ENCODE results near the gene NUDT16L1.
A peak's percentile ranks its signal among the peaks of the same experiment; 100 is the strongest.

Gene NUDT16L1

DNA sequence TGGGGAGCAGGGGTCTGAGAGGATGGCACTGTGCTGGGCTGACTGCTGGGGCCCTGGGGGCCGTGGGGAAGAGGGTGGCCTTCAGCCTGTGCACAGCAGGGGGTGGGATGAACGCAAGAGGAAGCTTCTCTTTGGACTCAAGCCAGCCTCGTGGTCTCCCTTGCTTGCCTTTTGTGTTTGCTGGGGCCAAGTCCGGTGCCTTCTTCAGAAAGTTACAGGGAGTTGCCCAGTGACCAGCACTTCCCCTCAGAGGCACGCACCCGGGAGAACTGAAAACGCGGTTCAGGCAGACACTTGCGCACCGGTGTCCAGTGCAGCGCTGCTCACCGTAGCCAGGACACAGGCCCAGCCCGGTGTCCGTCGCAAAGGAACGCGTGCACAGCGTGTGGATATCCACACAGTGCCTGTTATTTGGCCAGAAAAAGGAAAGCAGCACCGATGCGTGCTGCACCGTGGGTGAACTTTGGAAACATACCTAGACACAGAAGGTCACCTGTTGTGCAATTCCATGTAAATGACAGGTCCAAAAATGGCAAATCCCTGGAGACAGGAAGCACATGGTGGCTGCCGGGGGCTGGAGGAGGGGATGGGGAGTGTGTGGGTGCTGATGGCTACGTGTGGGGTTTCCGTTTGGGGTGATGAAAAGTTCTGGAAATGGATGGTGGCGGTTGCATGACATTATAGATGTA lies 29.4 kb upstream of the NUDT16L1 start:
- DNase-seq (ENCODE audit: low read depth in 2 of 2): no peak

DNA sequence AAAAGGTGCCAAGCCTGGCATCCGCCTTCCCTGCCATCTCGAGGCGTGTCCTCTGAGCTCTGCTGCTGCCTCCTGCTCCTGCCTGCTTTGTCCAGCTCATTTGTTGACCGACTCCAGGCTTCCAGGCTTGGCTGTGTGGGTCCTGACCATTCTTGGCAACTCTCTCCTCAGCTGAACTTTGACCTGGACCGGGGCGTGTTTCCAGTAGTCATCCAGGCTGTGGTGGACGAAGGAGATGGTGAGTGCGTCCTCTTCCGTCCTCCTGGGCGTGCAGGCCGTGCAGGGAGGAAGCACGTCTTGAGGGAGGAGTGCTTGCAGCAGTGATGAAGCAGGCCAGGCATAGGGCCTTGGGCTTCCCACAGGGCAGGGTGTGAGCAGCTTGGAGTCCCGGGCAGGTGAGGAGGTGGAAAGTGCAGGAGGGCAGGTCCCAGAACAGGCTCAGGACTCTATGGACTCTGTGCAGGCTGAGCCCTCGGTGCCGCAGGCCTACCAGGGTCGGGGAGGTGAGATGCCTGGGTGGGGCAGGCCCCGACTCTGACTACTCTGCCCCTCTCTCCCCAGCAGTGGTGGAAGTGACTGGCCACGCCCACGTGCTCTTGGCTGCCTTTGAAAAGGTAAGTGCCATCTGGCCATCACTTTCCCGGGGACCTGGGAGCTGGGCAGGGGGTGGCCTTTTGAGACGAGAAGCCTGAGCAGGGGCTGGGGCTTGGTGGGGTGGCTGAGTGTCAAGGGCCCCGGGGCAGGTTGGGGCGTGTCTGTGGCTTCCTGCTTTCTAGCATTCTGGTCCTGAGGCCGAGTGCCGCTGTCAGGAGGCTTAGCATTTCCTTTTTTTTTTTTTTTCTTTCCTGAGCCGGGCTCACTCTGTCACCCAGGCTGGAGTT lies 28.6 kb upstream of the NUDT16L1 start:
- peak in 1 of 2 donors; percentile 13 for DNase-seq (ENCODE audit: low read depth in 2 of 2)

DNA sequence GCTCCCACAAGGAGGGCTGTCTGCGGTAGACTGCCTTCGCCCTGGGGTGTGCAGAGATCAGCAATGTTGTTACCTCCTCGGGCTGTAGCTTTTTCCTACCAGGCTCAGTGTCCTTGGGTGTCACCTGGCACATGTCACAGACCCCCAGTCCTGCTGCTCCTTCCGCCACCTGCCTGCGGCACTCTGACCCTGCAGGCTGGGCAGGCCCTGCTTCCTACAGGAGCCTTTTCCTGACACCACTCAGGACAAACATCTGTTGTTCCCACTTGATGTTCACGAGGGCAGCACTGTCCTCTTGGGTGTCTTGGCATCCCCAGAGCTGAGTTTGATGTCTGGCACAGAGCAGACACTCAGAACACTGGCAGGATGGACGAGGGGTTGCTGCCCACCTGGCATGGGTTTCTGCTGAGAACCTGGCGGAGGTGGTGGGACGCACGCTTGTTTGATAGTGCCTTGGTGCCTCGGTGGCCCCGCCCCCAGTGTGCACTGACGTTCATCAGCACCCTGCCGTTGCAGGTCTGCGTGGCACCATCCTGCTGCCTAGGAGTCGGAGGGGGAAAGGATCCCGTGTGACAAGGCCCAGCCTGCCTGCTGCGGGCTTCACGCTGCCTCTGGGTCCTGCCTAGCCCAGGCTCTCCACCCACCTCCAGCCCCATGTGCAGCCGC lies 26.7 kb upstream of the NUDT16L1 start:
- DNase-seq (ENCODE audit: low read depth in 2 of 2): no peak

DNA sequence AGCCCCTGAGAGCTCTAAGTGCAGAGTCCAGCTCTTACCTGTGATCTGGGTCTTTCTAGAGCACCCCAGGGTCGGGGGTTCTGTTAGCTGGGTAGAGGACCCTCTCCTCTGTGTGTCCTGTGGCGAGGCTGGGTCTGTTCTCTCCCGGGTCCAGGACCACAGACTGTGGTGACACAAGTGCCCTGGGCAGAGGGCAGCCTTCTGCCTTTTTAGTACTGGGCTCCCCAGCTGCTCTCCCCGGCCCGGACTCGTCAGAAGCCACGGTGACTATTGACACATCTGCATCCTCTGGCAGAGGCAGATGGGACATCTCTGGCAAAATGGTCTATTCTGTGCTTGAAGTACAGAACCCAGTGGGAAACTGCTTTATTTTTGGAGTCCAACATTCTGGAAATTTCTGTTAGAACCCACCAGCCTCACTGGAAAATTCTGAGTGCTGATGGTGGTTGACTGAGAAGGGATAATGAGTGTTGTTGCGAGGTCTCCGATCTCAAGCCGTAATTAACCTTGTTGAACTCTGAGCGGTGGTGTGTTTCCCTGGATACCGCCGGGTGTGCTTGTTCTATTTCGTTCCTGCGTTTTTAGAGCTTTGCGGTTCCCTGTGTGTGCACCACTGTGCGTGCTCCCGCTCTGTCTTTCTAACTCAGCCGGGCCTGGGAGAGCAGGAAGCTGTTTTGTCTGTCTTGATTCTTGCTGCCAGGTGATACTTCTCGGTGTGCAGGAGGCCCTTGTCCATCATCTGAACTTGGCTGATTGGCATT lies 26.0 kb upstream of the NUDT16L1 start:
- no peak for DNase-seq (ENCODE audit: low read depth in 2 of 2)

GRCh38 chr16:4668313-4668960 lies 24.9 kb upstream of the NUDT16L1 start:
- DNase-seq (ENCODE audit: low read depth in 2 of 2): no peak

GRCh38 chr16:4673387-4674046 lies 19.8 kb upstream of the NUDT16L1 start:
- no peak for DNase-seq (ENCODE audit: low read depth in 2 of 2)

GRCh38 chr16:4674926-4675530 lies 18.3 kb upstream of the NUDT16L1 start:
- no peak for DNase-seq (ENCODE audit: low read depth in 2 of 2)

DNA sequence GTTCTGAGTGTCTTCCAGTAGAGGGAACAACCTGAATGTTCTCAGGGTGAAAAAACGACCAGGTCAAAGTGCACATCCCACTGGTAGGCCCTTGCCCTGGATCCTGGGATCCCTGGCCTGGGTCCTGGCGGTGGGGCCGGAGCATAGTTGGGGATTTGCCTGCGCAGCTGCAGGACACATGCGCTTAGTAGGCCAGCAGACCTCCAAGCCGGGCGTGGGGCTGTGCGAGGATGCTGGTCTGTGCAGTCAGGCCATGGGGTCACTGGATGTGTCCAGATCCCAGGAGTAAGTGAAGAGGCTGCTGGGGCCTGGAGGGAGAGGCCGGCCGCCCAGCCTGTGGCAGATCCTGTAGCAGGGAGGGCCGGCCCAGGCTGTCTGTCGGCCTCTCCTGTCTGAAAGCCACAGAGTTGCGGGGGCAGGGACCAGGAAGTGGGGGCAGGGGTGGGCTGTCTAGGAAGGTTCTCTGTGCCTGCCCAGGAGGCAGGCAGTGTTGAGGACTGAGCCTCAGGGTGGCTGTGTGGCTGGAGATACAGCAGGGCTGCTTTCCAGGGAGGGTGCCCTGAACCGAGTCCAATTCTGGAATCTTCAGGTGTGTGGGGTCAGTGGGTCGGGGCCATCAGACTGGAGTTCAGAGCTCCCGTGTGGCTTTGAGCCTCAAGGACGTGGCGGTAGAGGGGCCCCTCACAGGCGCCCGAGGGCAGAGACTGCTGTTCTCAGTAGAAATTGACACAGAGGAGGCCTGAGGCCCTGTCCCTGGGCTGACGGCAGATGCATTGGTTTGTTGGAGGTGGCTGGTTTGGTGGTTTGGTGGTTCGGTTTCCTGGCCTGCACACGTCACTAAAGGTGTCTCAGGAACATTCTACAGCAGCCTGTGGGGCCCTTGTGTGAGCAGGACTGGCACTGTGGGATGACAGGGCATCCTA lies 17.2 kb upstream of the NUDT16L1 start:
- peak in 1 of 2 donors; percentile 34 for DNase-seq (ENCODE audit: low read depth in 2 of 2)

DNA sequence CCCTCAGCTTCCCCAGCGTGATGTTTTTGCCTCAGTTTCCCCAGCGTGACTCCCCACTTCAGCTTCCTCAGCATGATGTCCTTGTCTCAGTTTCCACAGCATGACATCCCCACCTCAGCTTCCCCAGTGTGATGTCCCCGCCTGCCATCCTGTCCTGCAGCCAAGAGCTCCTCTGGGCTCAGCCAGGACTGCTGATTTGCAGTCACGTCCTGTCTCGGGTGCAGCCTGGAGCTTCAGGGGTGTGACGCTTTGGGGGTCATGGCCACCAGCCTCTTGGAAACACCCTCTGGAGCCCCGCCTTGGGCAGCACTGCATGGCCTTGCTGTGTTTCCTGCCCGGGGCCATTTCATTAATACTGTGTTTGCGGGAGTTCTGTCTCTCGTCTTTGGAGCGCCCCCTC lies 16.5 kb upstream of the NUDT16L1 start:
- DNase-seq (ENCODE audit: low read depth in 2 of 2): no peak

GRCh38 chr16:4677390-4677789 lies 16.0 kb upstream of the NUDT16L1 start:
- DNase-seq (ENCODE audit: low read depth in 2 of 2): no peak

GRCh38 chr16:4677994-4678393 lies 15.4 kb upstream of the NUDT16L1 start:
- DNase-seq (ENCODE audit: low read depth in 2 of 2): no peak

- no peak for DNase-seq (ENCODE audit: low read depth in 2 of 2)
Measured at GRCh38 chr16:4678596-4678995, 14.8 kb upstream of the NUDT16L1 start.

DNA sequence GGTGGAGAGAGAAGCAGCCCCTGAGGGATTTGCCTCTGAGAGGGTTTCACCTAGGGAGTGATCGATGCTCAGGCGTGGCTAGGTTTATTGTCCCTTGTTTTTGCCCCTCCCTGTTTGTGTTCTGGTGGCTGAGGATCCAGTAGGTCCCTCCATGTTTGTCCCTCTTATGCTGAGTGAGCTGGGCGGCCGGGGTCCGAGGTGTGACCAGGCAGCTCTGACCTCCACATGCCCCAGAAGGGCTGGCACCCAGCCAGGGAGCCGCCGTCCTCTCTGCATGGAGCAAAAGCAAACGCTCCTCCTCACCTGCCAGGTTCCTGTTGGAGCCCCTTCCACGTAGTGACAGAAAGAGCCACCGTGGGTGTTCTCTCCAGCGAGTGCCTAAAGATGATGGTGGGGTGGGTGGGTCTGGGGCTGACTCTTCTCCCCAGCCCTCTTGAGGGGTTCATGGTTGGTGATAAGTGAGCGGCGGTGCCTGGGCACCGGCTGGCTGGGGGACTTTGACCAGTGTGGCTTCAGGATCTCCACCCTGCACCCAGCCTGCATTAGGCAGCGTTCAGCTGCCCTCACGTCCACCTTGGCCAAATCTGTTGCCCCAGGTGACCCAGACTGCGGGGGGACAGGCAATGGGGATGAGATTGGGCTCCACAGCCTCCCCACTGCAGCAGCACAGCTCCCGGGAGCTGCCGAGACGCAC lies 14.1 kb upstream of the NUDT16L1 start:
- DNase-seq (ENCODE audit: low read depth in 2 of 2): no peak

DNA sequence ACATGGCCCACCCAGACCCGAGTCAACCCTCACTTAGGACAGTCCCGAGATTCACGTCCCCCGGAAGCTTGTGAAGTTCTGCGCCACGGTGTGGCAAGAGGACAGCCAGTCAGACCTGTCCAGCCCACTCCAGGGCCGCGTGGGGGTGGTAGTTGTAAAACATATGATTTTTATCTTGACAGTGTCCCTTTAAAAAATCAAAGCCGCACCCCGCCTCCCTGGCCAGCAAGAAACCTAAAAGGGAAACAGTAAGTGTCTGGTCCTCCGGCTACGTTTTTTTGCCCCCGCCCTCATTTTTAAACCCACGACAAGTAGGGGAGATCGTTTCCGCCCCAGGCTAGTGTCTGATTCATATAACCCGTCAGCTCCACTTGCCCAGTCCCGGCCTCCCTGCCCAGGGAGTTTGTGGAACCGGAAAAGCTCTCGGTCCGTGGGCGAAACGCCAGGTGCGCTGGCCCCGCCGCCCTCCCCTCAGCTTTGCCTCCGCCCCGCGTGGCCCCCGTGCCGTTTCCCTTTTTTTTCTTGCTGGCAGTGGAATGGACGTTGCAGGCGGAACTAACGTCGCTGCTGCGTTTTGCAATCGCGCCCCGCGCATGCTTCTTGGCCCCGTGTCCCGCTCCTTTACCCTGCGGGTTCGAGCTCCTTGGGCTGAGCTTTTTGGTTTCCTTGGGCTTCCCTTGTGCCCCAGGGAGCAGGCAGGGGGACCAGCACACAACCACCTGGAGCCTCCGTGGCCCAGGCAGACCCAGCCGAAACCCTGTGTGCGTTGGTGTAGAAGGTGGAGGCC lies 13.3 kb upstream of the NUDT16L1 start:
- DNase-seq (ENCODE audit: low read depth in 2 of 2): no peak

- no peak for DNase-seq (ENCODE audit: low read depth in 2 of 2)
Measured at GRCh38 chr16:4680673-4681470, 12.5 kb upstream of the NUDT16L1 start.

DNA sequence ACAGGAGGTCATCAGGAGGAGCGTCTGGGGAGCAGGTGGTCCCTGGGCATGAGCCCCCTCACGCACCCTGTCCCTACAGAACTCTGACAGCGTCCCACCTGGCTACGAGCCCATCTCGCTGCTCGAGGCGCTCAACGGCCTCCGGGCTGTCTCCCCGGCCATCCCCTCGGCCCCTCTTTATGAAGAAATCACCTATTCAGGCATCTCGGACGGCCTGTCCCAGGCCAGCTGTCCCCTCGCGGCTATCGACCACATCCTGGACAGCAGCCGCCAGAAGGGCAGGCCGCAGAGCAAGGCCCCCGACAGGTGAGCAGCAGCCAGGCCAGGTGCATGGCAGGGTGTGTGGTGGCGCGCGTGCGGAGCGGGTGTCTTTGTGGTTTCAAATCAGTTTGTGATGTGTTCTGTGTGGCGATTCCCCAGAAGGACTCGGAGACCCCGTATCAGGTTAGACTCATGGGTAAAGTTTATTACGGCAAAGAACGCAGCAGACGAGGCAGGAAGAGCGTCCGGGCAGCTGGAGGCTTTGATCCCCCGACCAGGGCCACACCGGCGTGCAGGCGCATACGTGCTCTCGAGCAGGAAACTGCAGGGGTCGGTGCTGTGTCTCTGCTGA lies 11.8 kb upstream of the NUDT16L1 start:
- DNase-seq (ENCODE audit: low read depth in 2 of 2): no peak

All from stimulated activated CD8-positive, alpha-beta memory T cell treated with anti-CD3 and anti-CD28 coated beads, Interleukin-15, amount 100 ng/mL, for 4 hours (primary cell).